Gastrocnemius medialis (tissue), 4 donors: Measurements from ENCODE around the gene GNPDA2.

Experiments used
- POLR2A ChIP-seq, 2 donors: fragments of 450-650 bp; IDR thresholded peaks; one replicate each; pipeline ENCODE4 v1.6.1; 2017; ENCODE audit warnings: antibody characterized with exemption in 2 of 2, mild to moderate bottlenecking in 2 of 2, moderate library complexity in 2 of 2
- TF ChIP-seq, protein P1 (sequence below), 5 experiments: fragments of 450-650 bp in 3 of 5; fragments of 200-600 bp in 2 of 5; sonication (generic) in 2 of 5; IDR thresholded peaks in 4 of 5; conservative IDR thresholded peaks in 1 of 5; 1 replicate in 4 of 5; 2 replicates in 1 of 5; pipeline ENCODE4 v1.5.1; 2016 to 2019; ENCODE audit warnings: antibody characterized with exemption in 5 of 5, mild to moderate bottlenecking in 3 of 5, moderate library complexity in 3 of 5

DNA sequence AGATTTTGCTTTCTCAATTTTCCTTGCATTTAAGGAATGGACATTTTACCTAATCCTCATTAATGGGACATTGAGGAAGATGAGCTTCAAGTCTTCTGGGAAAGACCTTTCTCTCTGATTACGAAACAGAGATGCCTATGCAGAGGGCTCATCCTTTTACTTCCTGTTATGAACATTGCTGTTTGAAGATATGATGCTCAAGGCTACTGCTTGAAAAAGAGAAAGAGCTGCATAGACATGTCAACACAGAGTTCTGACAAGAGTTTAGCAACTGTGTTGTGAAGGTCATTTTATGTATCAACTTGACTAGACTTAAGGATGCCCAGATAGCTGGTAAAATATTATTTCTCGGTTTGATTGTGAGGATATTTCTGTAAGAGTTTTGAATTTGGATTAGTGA is 13.8 kb upstream of the GNPDA2 start:
- TF ChIP-seq, protein P1, sequence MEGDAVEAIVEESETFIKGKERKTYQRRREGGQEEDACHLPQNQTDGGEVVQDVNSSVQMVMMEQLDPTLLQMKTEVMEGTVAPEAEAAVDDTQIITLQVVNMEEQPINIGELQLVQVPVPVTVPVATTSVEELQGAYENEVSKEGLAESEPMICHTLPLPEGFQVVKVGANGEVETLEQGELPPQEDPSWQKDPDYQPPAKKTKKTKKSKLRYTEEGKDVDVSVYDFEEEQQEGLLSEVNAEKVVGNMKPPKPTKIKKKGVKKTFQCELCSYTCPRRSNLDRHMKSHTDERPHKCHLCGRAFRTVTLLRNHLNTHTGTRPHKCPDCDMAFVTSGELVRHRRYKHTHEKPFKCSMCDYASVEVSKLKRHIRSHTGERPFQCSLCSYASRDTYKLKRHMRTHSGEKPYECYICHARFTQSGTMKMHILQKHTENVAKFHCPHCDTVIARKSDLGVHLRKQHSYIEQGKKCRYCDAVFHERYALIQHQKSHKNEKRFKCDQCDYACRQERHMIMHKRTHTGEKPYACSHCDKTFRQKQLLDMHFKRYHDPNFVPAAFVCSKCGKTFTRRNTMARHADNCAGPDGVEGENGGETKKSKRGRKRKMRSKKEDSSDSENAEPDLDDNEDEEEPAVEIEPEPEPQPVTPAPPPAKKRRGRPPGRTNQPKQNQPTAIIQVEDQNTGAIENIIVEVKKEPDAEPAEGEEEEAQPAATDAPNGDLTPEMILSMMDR (IDR thresholded peaks at IDR 0.05 in 4 of 5, conservative IDR thresholded peaks at IDR 0.05 in 1 of 5), result no peak
- TF ChIP-seq POLR2A (IDR thresholded peaks at IDR 0.05), result no peak
